H54 (cell line): ENCODE results near the gene HSPG2.
"Not testable (repeated sequence)": the region's sequence is repeated elsewhere in the genome, so short reads cannot be mapped to it uniquely, and the experiment has no call there.

ENCODE experiments used
- DNase-seq: peaks from one replicate; pipeline ENCODE4 v3.0.0; 2011; ENCODE audit warnings: low spot score, mixed read lengths; ENCODE audit not compliant: insufficient read length
- FAIRE-seq: peaks from 3 replicates; lab custom pipeline; 2011; peaks lifted over from hg19 to GRCh38; lab: Jason Lieb, UNC
- POLR2A ChIP-seq: IDR thresholded peaks from 2 replicates; pipeline ENCODE4 v1.6.1; 2011; ENCODE audit warnings: low read depth, mild to moderate bottlenecking, low read length

The HSPG2 gene

GRCh38 chr1:21937034-21937371 lies at the start of gene HSPG2:
HSPG2 (minus strand) TSS chr1:21937310; CDS start chr1:21937217, 93 bp downstream.
- DNase-seq (no peak), FAIRE-seq (no peak)
- TF ChIP-seq POLR2A: peak; percentile 76

- not testable (repeated sequence) for FAIRE-seq, DNase-seq
Observed at GRCh38 chr1:21986386-21986785, 49.3 kb upstream of the HSPG2 start.

- FAIRE-seq, DNase-seq: not testable (repeated sequence)
Observed at GRCh38 chr1:21985893-21986292, 48.8 kb upstream of the HSPG2 start.

GRCh38 chr1:21983539-21983938 lies 46.4 kb upstream of the HSPG2 start:
- not testable (repeated sequence) for DNase-seq, FAIRE-seq

GRCh38 chr1:21982122-21982521 lies 45.0 kb upstream of the HSPG2 start:
- DNase-seq, FAIRE-seq: not testable (repeated sequence)

- not testable (repeated sequence) for DNase-seq, FAIRE-seq
Observed at GRCh38 chr1:21981253-21981652, 44.1 kb upstream of the HSPG2 start.

- DNase-seq, FAIRE-seq: not testable (repeated sequence)
Observed at GRCh38 chr1:21980515-21981220, 43.6 kb upstream of the HSPG2 start.

GRCh38 chr1:21978209-21978608 lies 41.1 kb upstream of the HSPG2 start:
- not testable (repeated sequence) for DNase-seq, FAIRE-seq

GRCh38 chr1:21976703-21977239 lies 39.7 kb upstream of the HSPG2 start, which contains the start of gene CELA3B:
CELA3B (plus strand) TSS chr1:21977022; CDS start chr1:21977040, 18 bp downstream.
- DNase-seq, FAIRE-seq: not testable (repeated sequence)

- FAIRE-seq, DNase-seq: not testable (repeated sequence)
Observed at GRCh38 chr1:21975296-21975695, 38.2 kb upstream of the HSPG2 start.

- not testable (repeated sequence) for FAIRE-seq, DNase-seq
Observed at GRCh38 chr1:21974699-21975098, 37.6 kb upstream of the HSPG2 start.

- not testable (repeated sequence) for DNase-seq, FAIRE-seq
Observed at GRCh38 chr1:21973948-21974347, 36.8 kb upstream of the HSPG2 start.

GRCh38 chr1:21972973-21973441 lies 35.9 kb upstream of the HSPG2 start:
- DNase-seq, FAIRE-seq: not testable (repeated sequence)

GRCh38 chr1:21970523-21970922 lies 33.4 kb upstream of the HSPG2 start:
- not testable (repeated sequence) for DNase-seq

GRCh38 chr1:21969066-21969465 lies 32.0 kb upstream of the HSPG2 start:
- not testable (repeated sequence) for FAIRE-seq, DNase-seq

More at GRCh38 chr1:21970523-21970922, 33.4 kb upstream of the HSPG2 start:
- FAIRE-seq: not testable (repeated sequence)

- DNase-seq, FAIRE-seq: not testable (repeated sequence)
Observed at GRCh38 chr1:21967216-21967615, 30.1 kb upstream of the HSPG2 start.
